NCI-H345 (cell line): ENCODE data around the gene FAT2.
"Not testable (repeated sequence)": the region's sequence is repeated elsewhere in the genome, so short reads cannot be mapped to it uniquely, and the experiment has no call there.

ENCODE experiments used
- DNase-seq: peaks from one replicate; lab custom pipeline; 2025; lab: John Stamatoyannopoulos, UW

FAT2 gene

DNA sequence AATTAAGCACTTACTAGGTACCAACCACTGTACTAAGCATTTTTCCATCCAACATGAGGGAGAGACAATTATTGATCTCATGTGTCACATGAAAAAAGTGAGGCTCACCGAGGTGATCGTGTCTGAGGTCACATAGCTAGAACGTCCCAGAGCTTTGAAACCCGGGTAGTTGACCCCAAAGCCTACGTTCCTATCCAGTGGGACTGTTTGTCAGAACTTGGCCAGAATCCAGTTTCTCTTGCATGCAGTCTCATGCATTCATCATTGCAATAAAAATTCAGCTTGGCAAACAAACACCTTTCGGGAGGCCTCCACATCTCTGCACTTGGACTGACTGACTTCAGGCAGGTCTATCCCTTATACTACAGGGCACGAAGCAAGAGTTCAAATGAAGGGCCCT, 23.4 kb upstream of the FAT2 start:
- DNase-seq: no peak

DNA sequence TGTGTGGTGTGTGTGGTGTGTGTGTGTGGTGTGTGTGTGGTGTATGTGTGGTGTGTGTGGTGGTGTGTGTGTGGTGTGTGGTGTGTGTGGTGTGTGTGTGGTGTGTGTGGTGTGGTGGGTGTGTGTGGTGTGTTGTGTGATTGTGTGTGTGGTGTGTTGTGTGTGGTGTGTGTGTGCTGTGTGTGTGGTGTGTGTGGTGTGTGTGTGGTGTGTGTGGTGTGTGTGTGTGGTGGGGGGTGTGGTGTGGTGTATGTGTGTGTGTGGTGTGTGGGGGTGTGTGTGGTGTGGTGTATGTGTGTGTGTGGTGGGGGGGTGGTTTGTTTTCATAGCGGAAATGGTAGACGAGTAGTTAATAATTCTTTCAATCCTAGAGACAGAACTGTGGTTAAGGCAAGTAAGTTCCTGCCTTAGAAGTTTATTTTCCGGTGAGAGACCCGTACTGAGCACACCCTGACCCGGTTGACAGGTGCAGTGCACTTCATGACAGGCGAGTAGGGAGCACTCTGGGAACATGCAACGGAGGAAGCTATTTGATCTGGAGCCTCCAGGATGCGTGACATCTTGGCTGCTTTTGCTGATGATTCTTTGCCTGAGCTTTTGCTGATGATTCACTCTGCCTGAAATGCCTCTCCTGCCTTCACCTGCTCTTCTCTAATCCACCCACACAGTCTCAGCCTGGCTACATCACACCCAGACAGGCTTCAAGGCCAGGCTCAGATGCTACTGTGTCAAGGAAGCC, 21.7 kb upstream of the FAT2 start:
- DNase-seq: no peak

DNA sequence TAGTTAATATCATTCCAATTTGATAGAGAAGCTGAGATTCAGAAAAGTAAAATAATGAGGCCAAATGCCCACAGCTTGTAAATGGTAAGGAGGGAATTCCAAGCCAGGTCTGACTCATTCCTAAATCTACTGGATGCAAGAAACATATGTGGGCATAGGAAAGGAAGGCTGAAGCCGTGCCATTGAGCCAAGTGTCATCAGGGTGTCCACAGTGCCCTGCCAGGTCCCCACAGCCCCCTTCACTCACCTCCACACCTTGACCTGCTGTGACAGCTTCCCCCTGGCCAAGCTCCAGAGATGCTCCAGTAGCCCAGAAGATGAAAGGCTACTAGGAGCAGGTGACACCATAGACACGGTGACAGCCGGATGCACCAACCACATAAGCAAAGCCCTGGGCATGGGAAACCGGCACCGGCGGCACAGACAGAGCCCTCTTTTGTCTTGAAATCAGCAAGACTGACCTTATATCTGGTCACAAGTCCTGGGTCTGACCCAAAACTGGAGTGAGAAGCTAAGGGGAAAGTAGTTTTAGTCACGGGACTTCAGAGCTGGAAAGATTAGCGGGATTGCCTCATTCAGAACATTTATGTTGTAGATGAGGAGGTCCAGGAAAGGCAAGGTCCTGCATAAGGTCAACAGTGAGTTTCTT, 20.1 kb upstream of the FAT2 start:
- DNase-seq: no peak

DNA sequence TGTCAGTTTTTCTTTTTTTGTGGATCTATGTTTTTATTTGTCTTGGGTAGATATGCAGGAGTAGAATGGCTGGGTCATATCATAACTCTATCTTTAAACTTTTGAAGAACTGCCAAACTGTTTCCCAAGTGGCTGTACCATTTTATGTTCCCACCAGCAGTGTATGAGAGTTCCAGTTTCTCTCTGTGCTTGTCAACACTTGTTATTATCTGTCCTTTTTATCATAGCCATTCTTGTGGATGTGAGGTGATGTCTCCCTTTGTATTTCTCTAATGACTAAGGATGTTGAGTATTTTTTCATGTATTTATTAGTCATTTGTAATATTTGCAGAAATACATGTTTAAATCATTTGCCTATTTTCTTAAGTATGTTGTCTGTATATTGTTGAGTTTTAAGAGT, 17.4 kb upstream of the FAT2 start:
- DNase-seq: no peak

DNA sequence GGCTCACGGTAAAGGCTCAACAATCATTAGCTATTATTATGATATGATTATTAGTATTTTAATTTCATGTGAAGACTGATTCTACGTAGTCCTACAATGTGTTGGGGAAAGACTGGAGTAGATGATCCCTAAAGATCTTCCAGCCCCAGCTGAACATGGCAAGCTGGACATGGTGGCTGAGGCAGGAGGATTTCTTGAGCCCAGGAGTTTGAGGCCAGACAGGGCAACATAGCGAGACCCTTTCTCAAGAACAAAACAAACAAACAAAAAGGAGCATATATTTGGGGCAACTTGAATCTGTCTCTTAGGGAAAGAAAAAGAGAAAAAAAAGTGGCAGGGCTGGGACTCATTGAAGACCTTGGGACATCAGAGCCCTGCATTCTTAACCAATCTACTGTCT, 16.2 kb upstream of the FAT2 start:
- DNase-seq: no peak

DNA sequence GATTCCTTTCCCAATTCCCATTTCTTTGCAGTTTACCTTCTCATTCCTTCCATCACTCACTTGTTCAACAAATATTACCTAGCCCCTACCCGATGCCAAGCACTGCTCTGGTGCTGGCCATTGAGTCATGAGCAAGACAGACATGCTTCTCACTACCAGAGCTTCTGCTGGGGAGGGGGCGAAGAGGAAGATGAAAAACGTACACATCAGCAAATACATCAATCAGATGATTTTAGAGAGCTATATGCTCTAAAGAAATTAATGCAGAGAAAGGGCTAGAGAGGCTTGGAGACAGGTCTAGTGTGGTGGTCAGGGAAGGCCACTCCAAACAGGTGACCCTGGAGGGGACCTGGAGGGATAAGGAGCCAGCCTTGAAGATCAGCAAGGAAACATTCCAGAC, 14.4 kb upstream of the FAT2 start:
- no peak for DNase-seq

DNA sequence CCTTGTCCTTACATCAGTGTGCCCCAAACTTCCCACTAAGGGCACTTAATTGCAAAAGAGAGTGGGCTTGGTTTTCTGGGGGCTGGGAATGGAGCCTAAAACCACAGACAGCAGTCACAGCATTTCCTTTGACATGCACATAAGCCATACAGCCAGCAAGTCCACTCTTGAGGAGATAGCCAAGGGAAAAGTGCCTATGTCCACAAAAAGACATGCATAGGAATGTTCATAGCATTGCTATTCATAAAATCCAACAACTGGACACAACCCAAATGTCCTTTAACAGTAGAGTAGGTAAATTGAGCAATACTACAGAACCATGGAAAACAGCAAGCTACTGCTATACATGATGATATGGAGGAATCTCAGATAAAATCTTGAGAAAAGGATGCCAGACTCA, 11.7 kb upstream of the FAT2 start:
- DNase-seq: no peak

DNA sequence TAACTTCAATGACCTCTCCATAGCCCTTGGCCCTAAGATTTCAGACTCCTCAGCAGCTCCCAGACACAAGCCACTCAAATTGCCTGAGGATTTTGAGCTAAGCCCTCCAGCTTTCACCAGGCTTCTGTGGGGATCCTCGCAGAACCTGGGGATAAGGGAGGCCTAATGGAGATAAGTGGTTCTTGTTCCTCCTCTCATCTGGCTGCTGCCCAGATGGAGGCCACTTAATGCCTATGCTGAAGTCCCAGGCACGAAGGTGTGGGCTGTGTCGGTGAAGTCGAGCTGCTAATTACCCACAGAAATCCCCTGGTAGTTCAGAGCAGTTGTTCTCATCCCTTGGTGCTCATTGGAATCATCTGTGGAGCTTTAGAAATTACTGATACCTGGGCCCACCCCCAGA, 10.3 kb upstream of the FAT2 start:
- DNase-seq: no peak

DNA sequence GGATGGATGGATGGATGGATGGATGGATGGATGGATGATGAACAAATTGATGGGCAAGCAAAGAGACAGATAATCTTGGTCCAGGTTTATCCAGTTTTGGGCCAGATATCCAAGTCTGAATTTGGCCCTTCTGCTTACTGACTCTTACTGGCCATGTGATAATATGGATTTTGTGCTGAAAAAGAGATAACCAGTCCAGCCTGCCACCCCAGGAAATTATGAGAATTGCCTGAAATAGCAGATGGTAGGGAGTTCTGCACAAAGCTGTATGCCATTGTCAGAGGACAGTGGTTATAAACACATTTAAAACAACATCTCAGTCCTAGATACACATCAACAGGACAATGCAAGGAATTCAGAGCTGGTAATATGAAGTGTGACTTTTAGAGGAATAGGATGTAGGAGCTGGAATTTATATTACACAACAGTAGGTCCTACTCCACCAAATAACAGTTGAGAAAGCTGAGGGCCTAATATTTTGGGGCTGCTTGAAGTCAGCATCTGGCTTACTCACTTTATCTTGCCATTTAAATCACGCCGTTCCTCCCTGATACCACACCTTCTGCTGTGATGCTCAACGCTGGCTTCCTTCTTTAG, 9.0 kb upstream of the FAT2 start:
- DNase-seq: no peak

DNA sequence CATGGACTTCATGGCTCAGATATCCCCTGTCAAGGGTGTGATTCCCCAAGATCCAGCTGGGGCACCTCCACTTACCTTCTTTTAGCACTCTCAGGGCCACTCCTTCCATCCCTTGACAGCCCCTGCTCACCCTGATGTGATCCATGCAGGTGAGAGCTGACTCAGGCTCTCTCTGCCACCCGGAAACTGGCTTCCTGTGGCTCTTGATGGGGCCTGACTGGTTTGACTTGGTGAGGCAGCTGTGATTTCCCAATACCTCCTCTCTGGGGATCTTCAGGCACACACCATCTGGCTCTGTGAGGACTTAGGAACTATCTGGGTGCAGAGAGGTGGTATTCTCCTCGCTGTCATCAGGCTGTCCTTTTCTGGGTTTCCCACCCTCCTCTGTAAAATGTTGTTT, 7.9 kb upstream of the FAT2 start:
- no peak for DNase-seq

DNA sequence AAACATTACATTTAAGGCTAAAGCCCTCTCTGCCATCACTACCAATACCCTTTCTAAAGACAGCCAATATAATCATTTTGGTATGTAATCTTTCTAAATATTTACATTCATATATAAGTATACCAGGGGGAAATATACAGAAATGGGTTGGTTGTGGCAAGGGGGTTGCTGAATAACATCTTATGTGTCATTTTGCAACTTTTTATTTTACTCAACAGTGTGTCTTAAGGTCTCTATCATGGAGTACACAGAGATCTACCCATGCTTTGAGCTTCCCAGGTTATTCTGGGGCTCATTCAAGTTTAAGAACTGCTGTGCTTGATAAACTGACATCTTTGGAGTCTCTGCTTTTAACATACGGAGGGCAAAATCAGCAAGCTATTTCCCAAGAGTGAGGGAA, 7.4 kb upstream of the FAT2 start:
- DNase-seq: no peak

DNA sequence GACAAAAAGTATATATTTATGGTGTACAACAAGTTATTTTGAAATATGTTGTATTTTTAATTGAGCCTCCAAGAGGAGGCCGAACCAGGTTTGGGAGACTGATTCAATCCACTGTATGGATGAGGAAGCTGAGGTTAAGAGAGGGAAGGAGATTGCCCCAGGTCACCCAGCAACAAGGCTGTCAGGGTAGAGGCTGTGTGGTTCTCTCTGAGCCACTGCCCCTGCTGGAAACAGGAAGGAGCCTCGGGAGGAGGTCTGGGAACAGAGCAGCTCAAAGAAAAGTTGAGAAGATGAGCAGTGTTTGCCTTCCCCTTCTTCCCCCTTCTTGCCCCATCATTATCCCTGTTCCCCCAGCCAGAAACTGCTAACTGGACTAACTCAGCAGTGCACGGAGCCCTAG, 6.6 kb upstream of the FAT2 start:
- no peak for DNase-seq

DNA sequence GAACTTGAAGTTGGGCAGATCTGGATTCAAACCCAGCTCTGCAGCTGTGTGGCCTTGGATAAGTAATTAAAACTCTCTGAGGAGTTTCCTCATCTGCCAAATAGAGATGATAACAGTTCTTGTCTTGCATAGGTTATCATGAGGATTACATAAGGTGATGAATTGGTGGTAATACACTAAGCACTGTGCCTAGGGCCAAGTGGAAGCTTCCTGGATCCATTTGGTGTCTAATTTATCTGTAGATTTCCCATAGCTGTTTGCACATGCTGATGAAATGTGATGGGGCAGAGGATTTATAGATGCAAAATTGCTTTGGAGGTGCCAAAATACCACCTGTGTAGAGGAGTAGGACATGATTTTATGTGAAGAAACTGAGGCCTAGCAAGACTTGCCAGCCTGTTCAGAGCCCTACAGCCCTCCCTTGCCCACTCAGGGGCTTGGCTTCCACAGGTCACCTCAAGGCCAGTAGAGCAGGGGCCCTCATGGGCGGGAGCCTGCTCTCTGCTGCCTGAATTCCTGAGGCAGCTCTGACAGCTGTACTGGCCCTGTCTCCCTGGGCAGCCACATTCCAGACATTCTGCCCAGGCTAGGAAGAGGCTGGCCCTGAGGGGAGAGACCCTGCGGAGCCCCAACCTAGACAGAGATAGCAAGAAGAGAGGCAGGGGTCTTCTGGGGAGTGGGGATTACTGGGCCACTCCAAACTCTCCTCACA, 5.9 kb upstream of the FAT2 start:
- no peak for DNase-seq

DNA sequence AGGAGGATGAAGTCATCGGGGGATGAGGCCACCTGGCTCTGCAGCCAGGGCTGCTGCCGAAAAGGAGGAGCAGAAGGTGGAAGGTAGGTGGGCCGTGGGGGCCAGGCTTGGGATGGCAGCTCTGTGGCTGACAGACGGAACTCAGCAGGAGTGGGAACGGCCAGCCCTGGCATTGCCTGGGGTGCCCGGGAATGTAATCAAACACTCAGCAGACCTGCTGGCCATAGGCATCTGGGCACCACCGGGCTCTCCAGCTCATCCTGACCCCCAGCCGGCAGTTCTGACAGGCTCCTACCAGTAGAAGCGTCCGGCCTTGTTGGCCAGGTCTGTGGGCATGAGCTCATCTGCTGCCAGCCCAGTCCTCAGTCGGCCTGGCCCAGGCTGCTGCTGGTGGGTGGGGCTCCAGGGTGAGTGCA, 4.3 kb upstream of the FAT2 start:
- no peak for DNase-seq

DNA sequence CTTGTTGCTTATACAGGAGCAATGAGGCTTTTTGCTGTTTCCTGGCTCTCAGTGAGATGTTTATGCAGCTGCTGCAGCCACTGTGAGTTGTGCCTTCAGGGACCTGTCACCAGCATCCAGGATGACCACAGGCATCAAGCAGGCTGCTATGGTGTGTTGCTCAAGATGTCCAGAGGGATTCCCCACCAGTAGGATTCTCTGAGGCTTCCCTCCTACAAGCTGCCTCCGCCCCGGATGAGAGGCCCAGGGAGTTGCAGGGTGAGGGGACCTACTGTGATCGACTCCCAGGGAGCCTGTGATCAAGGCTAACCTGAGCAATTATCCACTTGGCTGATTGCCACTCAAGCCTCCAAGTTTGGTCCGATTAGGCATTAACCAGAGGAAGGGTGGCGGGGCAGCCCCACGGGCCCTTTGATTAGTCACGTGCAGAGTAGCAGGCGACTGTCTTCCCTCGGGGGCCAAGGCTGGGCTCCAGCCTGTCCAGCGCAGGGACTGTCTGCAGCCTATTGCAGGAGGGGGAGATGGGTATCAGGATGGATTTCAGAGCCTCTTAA, 1.8 kb upstream of the FAT2 start:
- no peak for DNase-seq

DNA sequence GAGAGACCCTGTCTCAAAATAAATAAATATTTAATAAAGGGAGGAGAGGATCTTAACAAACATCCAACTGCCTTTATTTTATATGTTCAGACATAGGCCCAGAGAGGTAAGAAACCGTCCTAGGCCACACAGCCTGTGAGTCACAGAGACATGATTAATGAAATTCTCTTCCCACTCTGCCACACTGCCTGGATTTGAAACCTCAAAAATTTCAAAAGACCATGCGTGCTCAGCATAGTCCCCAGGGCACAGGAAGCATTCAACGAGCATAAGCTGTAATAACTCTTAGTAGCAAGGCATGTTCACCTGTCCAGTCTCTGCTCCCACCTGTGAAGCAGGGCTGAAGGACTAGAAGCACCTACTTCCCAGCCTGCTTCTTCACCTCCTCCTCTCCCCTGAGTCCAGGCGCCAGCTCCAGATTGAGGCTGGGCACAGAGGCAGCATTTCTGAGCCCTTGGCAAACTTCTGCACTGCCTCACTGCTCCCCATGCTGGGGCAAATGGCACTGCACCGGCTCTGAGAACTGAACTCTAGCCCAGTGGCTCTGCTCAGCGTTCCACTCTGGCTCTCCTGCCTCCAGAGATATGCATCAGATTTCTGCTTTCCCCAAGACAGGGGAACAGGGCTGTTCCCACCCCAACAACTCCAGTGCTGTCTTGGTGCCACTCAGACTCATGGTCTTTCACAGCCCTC, 1.1 kb downstream of the FAT2 start:
- no peak for DNase-seq

DNA sequence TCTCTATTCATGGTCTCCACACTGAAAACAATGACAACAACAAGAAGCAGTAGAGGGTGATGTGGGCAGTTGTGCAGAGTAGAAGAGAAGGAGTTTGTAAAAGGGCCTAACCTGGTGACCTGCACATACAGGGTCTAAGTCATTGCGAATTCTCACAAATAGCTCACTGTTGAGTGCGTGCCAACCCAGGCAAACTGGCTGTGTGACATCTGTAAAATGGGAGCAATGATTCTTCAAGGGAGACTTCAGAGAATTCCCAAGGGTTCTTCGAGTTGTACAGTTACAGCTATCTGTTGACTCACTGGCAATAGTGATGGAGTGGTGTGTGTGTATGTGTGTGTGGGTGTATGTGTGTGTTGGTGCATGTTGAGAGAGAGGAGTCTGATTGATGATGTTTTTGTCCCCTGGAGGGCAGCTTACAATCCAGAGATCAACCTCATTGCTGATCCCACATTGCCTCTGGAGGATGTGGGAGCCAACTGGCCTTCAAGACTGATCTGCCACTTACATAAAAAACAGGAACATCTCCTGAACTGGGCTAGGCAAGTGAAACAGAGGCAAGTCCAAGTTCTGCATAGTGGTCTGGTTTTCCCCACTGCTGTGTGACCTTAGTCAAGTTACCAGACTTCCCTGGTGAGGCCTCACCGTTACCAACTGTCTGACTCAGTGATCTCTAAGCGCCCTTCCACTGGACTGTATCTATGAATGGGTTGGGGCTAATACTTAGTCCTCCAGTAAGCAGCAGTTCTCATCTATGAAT, 3.2 kb downstream of the FAT2 start:
- no peak for DNase-seq

DNA sequence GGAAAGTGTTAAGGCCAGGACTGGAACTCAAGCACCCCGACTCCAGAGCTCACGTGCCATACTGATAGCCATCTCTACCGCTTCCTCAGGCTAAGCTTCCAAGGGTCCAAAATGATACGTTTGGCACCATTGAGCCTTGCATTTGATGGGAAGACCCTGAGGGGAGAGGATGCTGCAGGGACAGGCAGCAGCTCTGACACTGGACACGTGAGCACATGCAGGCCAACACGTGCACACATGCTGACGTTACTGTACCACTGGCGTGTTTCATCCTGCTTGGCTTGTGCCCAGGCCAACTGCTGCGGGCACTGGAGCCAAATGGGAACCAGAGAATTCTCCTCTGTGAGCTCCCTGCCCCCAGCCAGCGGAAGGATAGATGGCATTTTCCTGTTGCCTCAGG, 5.2 kb downstream of the FAT2 start:
- DNase-seq: no peak

DNA sequence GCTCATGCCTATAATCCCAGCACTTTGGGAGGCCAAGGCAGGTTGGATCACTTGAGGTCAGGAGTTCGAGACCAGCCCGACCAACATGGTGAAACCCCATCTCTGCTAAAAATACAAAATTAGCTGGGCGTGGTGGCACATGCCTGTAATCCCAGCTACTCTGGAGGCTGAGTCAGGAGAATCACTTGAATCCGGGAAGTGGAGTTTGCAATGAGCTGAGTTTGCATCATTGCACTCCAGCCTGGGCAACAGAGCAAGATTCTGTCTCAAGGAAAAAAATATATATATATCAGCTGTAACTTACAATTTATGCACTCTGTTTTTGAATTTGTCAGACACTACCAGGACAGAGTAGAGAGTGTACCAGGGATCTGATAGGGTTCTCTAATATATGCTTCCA, 5.8 kb downstream of the FAT2 start:
- DNase-seq: not testable (repeated sequence)

DNA sequence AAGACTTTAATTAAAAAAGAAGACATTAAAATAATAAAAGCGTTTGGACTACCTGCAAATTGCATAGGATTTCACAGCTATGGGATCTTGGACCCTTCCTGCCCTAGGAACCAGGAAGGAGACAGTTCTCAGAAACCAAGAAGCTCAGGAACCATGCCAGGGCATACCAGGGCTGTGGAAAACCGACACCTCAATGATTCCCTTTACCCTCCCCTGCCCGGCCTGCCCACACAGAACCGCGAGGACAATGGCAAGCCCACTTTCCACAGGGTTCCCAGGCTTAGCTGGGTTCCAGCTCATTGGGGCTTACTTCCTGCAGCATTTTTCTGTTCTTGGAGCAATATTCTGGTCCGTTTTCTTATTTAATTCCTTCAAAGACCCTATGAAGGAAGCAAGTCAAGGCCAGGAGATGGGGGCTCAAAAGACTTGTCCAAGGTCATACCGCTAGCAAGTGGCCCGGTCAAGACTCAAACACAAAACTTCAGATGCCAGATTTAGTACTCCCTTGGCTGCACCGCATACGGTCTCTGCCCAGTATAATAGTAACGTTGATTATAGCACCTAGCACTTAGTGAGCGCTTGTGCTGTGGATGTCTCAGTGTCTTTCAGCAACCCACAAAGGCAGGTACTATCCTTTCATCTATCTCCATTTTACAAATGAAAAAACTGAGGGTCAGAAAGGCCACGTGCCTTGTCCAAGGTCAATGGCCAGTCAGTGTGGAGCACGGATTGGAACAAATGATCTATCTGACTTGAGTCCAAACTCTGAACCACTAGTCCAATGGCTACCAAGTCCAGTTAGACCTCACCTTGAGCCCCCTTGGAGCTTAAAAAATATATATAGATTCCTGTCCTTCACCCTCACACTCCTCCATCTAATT, 6.8 kb downstream of the FAT2 start:
- no peak for DNase-seq
